Mesenchymal stem cell (in vitro differentiated cells and primary cell): ENCODE measurements around the gene ABCG1.

Source experiments
- DNase-seq: peaks from one replicate; pipeline ENCODE4 v3.0.0-alpha.2; 2013
- H2AFZ ChIP-seq: one replicate; pipeline ENCODE4 v1.6.1; 2013; ENCODE audit warnings: low read depth, mild to moderate bottlenecking, control low read depth, inconsistent platforms, low read length, moderate library complexity
- H2AK5ac ChIP-seq: 2 replicates; pipeline ENCODE4 v1.6.1; 2013; ENCODE audit warnings: low read length, moderate library complexity, mild to moderate bottlenecking, inconsistent platforms; ENCODE audit not compliant: severe bottlenecking
- H2BK120ac ChIP-seq: one replicate; pipeline ENCODE4 v1.6.1; 2013; ENCODE audit warnings: low read depth, mild to moderate bottlenecking, inconsistent platforms, low read length, moderate library complexity
- H2BK12ac ChIP-seq, 2 experiments: one replicate each; pipeline ENCODE4 v1.6.1; 2013; ENCODE audit warnings: inconsistent platforms in 2 of 2, low read length in 2 of 2, mild to moderate bottlenecking in 2 of 2, moderate library complexity in 2 of 2, control low read depth in 1 of 2
- H2BK15ac ChIP-seq: one replicate; pipeline ENCODE4 v1.6.1; 2013; ENCODE audit warnings: mild to moderate bottlenecking, low read depth, inconsistent platforms; ENCODE audit not compliant: poor library complexity, severe bottlenecking
- H2BK5ac ChIP-seq: 2 replicates; pipeline ENCODE4 v1.6.1; 2013; ENCODE audit warnings: low read depth, mild to moderate bottlenecking, low read length, control low read depth, inconsistent platforms; ENCODE audit not compliant: poor library complexity, severe bottlenecking
- H3K14ac ChIP-seq, 2 experiments: one replicate each; pipeline ENCODE4 v1.6.1; 2013; ENCODE audit warnings: inconsistent platforms in 2 of 2, low read length in 2 of 2, control low read depth in 1 of 2, mild to moderate bottlenecking in 1 of 2, moderate library complexity in 1 of 2
- H3K18ac ChIP-seq, 2 experiments: one replicate each; pipeline ENCODE4 v1.6.1; 2013; ENCODE audit warnings: inconsistent platforms in 2 of 2, low read length in 2 of 2, control low read depth in 1 of 2, low read depth in 1 of 2, mild to moderate bottlenecking in 1 of 2
- H3K23ac ChIP-seq, 2 experiments: one replicate each; pipeline ENCODE4 v1.6.1; 2013; ENCODE audit warnings: inconsistent platforms in 2 of 2, low read length in 2 of 2, mild to moderate bottlenecking in 2 of 2, moderate library complexity in 2 of 2, control low read depth in 1 of 2
- H3K27ac ChIP-seq: 2 replicates; pipeline ENCODE4 v1.5.1; 2013; ENCODE audit warnings: mild to moderate bottlenecking, moderate library complexity, low read length, control low read depth, inconsistent platforms; ENCODE audit not compliant: poor library complexity, severe bottlenecking
- H3K27me3 ChIP-seq, 2 experiments: 2 replicates each; pipeline versions ENCODE4 v1.6.1 to v1.7.0; 2013; ENCODE audit warnings: low read length in 2 of 2, mild to moderate bottlenecking in 2 of 2, moderate library complexity in 2 of 2, control low read depth in 1 of 2, inconsistent platforms in 1 of 2; ENCODE audit not compliant: control insufficient read depth in 1 of 2, insufficient read depth in 1 of 2
- H3K36me3 ChIP-seq, 2 experiments: 2 replicates each; pipeline versions ENCODE4 v1.6.1 to v1.7.0; 2013; ENCODE audit warnings: low read length in 2 of 2, control low read depth in 1 of 2, inconsistent platforms in 1 of 2, low read depth in 1 of 2, mild to moderate bottlenecking in 1 of 2; ENCODE audit not compliant: insufficient read depth in 2 of 2, control insufficient read depth in 1 of 2
- H3K4ac ChIP-seq, 2 experiments: one replicate each; pipeline ENCODE4 v1.6.1; 2013; ENCODE audit warnings: inconsistent platforms in 2 of 2, low read length in 2 of 2, mild to moderate bottlenecking in 2 of 2, moderate library complexity in 2 of 2, control low read depth in 1 of 2, low read depth in 1 of 2
- H3K4me1 ChIP-seq: 2 replicates; pipeline ENCODE4 v1.6.1; 2013; ENCODE audit warnings: low read depth, low read length, control low read depth; ENCODE audit not compliant: control insufficient read depth, insufficient read depth
- H3K4me2 ChIP-seq: 2 replicates; pipeline ENCODE4 v1.6.1; 2013; ENCODE audit warnings: low read length, mild to moderate bottlenecking, inconsistent platforms; ENCODE audit not compliant: poor library complexity, severe bottlenecking
- H3K4me3 ChIP-seq, 2 experiments: 2 replicates each; pipeline versions ENCODE4 v1.5.1 to v1.7.0; 2013; ENCODE audit warnings: low read length in 2 of 2, mild to moderate bottlenecking in 2 of 2, control low read depth in 1 of 2, low read depth in 1 of 2; ENCODE audit not compliant: insufficient read depth in 1 of 2
- H3K79me1 ChIP-seq: replicated peaks from 2 replicates; pipeline ENCODE4 v1.6.1; 2013; ENCODE audit warnings: mild to moderate bottlenecking, control low read depth, low read length, inconsistent platforms; ENCODE audit not compliant: poor library complexity, severe bottlenecking
- H3K9ac ChIP-seq: 2 replicates; pipeline ENCODE4 v1.7.0; 2013; ENCODE audit warnings: mild to moderate bottlenecking, low read length, moderate library complexity
- H3K9me3 ChIP-seq: 2 replicates; pipeline ENCODE4 v1.7.0; 2013; ENCODE audit warnings: mild to moderate bottlenecking, low read length; ENCODE audit not compliant: control insufficient read depth
- H4K8ac ChIP-seq: one replicate; pipeline ENCODE4 v1.6.1; 2013; ENCODE audit warnings: inconsistent platforms, mild to moderate bottlenecking, low read length, moderate library complexity
- H4K91ac ChIP-seq: one replicate; pipeline ENCODE4 v1.6.1; 2013; ENCODE audit warnings: mild to moderate bottlenecking, low read length, inconsistent platforms
- WGBS: methylation state at CpG from one replicate; pipeline ENCODE4 v1.1.7; 2013; ENCODE audit warnings: mixed read lengths; 5-methylcytosine and 5-hydroxymethylcytosine counted together

Gene ABCG1

DNA sequence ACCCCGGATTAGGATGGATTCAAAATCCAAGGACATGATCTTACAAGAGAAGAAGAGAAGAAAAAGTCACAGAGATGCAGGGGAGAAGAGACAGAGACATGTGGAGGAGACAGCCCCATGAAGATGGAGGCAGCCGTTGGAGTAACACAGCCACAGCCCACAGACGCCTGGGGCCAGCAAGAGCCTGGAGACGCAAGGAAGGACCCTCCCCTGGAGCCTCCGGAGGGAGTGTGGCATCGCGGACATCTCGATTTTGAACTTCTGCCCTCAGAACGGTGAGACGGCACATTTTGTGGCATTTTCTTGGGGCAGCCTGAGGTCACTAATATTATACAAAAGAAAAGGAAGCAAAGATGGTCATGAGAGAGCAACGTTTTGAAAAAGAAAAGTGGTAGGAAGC is 28.8 kb downstream of the ABCG1 start:
- no peak overlapping the region for H3K4me2 ChIP-seq
- no peaks in the 10 kb centered on the region for H3K36me3 ChIP-seq
- H3K9me3 ChIP-seq, result no peaks in the 10 kb centered on the region
- no peak overlapping the region for H2AFZ ChIP-seq
- H3K9ac ChIP-seq, result no peak overlapping the region
- no peak overlapping the region for H2BK15ac ChIP-seq
- no peak overlapping the region for H3K14ac ChIP-seq
- H3K4me1 ChIP-seq, result peaks cover 6% of the 10 kb centered on the region
- H4K91ac ChIP-seq, result no peak overlapping the region
- H3K18ac ChIP-seq, result no peak overlapping the region
- H3K4me3 ChIP-seq, result no peak overlapping the region
- 76% methylated on average over 11 of the region's 11 CpGs for WGBS
- no peak overlapping the region for H2AK5ac ChIP-seq
- no peak overlapping the region for H4K8ac ChIP-seq
- no peak overlapping the region for H3K27ac ChIP-seq
- H2BK12ac ChIP-seq, result no peak overlapping the region
- H3K27me3 ChIP-seq, result peaks cover 67 to 74% of the 10 kb centered on the region in 2 experiments
- H3K79me1 ChIP-seq, result no peaks in the 10 kb centered on the region
- H3K4ac ChIP-seq, result no peak overlapping the region
- no peak overlapping the region for H3K23ac ChIP-seq
- no peak for DNase-seq
- H2BK120ac ChIP-seq, result no peak overlapping the region
- H2BK5ac ChIP-seq, result no peak overlapping the region

DNA sequence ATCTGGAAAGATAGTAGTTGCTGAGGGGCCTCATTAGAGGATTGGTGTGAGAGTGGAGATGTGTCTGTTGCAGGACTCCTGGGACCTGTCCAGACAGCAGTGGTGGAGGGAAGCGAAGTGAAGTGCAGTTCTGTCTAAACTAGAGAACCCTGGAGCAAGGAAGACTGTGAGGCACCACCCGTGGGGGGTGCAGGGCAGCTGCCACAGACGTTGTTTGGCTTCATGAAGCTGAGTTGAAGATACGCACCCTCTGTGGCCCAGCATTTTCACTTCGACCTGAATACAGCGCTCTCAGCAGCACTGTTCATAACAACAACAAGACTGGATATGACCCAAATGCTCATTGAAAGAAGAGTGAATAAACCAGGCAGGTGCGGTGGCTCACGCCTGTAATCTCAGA is 29.3 kb downstream of the ABCG1 start:
- Histone ChIP-seq H2AK5ac (no peak overlapping the region), H3K23ac (no peak overlapping the region), H4K91ac (no peak overlapping the region), H3K4me2 (no peak overlapping the region), H3K9ac (no peak overlapping the region), H3K4me1 (peaks cover 3% of the 10 kb centered on the region), H3K4ac (no peak overlapping the region), H3K27me3 (peaks cover 68 to 74% of the 10 kb centered on the region in 2 experiments), H2BK5ac (no peak overlapping the region), H4K8ac (no peak overlapping the region), H3K14ac (no peak overlapping the region), H2BK120ac (no peak overlapping the region), H3K9me3 (no peaks in the 10 kb centered on the region), H2AFZ (no peak overlapping the region), H2BK12ac (no peak overlapping the region), H3K79me1 (no peaks in the 10 kb centered on the region), H3K36me3 (no peaks in the 10 kb centered on the region), H2BK15ac (no peak overlapping the region), H3K4me3 (no peak overlapping the region), H3K18ac (no peak overlapping the region), H3K27ac (no peak overlapping the region)
- 82% methylated on average over 8 of the region's 8 CpGs for WGBS
- no peak for DNase-seq

DNA sequence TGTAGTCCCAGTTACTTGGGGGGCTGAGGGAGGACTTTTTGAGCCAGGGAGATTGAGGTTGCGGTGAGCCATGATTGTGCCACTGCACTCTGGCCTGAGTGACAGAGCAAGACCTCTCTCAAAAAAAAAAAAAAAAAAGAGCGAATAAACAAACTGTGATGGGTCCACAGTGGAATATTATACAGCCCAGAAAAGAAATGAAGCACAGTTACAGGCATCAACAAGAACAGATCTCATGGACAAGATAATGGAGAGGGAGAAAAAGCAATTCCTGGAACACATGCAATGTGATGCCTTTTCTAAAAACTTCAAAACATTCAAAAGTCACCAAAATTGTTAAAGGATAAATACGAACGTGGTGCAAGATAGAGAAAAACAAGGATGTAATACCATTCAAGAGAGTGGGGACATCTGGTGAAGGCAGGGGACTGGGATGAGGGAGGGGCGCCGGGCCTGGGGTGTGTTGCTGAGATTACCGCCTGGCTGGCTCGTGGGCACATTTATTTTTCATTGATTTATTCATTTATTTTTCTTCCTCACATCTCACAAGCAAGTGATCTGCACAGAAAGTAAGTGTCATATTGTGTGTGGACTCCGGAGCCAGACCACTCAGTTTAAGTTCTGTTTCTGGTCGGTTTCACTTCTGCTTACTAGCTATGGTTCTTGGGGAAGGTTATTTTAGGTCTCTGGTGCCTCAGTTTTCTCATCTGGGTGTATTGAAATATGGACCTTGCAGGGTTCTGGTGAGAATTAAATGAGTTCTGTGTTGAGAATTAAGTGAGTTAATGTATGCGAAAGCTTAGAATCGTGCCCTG is 30.1 kb downstream of the ABCG1 start:
- peaks cover 3% of the 10 kb centered on the region for H3K4me1 ChIP-seq
- no peak overlapping the region for H3K4ac ChIP-seq
- no peak overlapping the region for H2AK5ac ChIP-seq
- H3K36me3 ChIP-seq, result no peaks in the 10 kb centered on the region
- H3K9ac ChIP-seq, result no peak overlapping the region
- H2BK12ac ChIP-seq, result no peak overlapping the region
- H4K8ac ChIP-seq, result no peak overlapping the region
- H2BK15ac ChIP-seq, result no peak overlapping the region
- H3K27me3 ChIP-seq, result peaks cover 74 to 81% of the 10 kb centered on the region in 2 experiments
- no peaks in the 10 kb centered on the region for H3K79me1 ChIP-seq
- H3K18ac ChIP-seq, result no peak overlapping the region
- H2BK5ac ChIP-seq, result no peak overlapping the region
- no peak overlapping the region for H3K14ac ChIP-seq
- DNase-seq, result no peak
- H2BK120ac ChIP-seq, result no peak overlapping the region
- no peak overlapping the region for H3K27ac ChIP-seq
- H3K9me3 ChIP-seq, result no peaks in the 10 kb centered on the region
- no peak overlapping the region for H3K23ac ChIP-seq
- H3K4me3 ChIP-seq, result no peak overlapping the region
- H3K4me2 ChIP-seq, result no peak overlapping the region
- no peak overlapping the region for H4K91ac ChIP-seq
- 80% methylated on average over 5 of the region's 12 CpGs for WGBS
- H2AFZ ChIP-seq, result no peak overlapping the region

DNA sequence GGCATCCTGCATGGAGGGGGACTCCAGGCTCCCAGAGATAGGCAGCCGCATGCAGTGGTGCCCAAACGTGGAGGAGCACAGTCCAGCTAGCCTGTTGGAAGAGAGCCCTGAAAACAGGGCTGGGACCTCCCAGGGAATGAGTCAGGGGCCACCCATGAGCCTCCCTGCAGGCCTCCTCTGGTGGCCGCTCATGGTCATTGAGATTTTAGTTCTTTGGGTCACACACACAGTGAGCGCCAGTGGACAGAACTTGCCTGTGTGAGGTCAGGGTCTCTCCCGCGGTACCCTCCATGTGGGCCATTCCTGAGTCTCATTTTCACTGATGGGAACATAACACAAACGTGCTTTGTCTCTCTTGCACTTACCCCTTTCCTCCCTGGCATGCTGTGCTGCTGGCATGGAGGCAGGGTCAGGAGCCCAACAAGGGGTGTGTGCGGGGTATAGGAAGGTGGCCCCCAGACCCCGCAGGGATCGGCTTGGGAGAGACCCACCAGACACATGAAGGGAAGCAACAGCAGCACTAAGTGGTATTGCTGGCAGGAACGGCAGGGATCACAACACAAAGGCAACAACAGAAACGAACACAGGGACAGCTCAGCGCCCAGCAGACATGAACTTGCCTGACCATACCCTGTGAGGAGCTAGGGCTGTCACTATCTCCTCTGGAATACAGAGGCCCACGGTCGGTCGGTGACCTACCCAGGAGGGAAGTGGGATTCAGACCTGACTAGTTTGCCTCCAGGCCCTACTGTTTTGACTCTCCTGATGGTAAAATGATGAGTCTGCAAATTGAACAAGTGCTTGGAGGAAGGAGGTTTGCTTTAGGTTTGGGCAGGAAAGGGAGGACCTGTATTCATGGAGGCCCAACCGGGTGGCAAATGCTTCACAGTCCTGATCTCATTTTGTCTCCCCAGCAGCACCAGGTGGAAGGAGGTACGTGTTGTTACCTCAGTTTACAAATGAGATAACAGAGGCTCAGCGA is 31.8 kb downstream of the ABCG1 start:
- no peak overlapping the region for H2AFZ ChIP-seq
- no peak overlapping the region for H4K91ac ChIP-seq
- H2BK15ac ChIP-seq, result no peak overlapping the region
- H3K9me3 ChIP-seq, result no peaks in the 10 kb centered on the region
- H2BK5ac ChIP-seq, result no peak overlapping the region
- no peak overlapping the region for H2BK120ac ChIP-seq
- no peak overlapping the region for H3K9ac ChIP-seq
- H3K23ac ChIP-seq, result no peak overlapping the region
- H2BK12ac ChIP-seq, result no peak overlapping the region
- peaks cover 72 to 81% of the 10 kb centered on the region in 2 experiments for H3K27me3 ChIP-seq
- H3K27ac ChIP-seq, result no peak overlapping the region
- H3K79me1 ChIP-seq, result no peaks in the 10 kb centered on the region
- no peak for DNase-seq
- H4K8ac ChIP-seq, result no peak overlapping the region
- no peak overlapping the region for H3K14ac ChIP-seq
- no peak overlapping the region for H3K4me2 ChIP-seq
- no peak overlapping the region for H3K18ac ChIP-seq
- no peak overlapping the region for H2AK5ac ChIP-seq
- H3K4ac ChIP-seq, result no peak overlapping the region
- no peak overlapping the region for H3K4me3 ChIP-seq
- H3K4me1 ChIP-seq, result peaks cover 6% of the 10 kb centered on the region
- WGBS, result 87% methylated on average over 18 of the region's 19 CpGs
- H3K36me3 ChIP-seq, result no peaks in the 10 kb centered on the region
